ENCODE measurements around the gene KRT8.
A peak's percentile ranks its signal among the peaks of the same experiment; 100 is the strongest.

The KRT8 gene

GRCh38 chr12:52912711-52913430 is 8.0 kb upstream of the KRT8 start:
- Histone ChIP-seq H3K27ac (ENCODE audit: low read length) (no peak overlapping the region), H3K4me3 (ENCODE audit: low read length) (no peak overlapping the region), H3K4me1 (ENCODE audit: control insufficient read depth, insufficient read depth, low read length) (peaks cover 4% of the 10 kb centered on the region), H3K9me3 (ENCODE audit: control insufficient read depth, insufficient read depth, low read length) (no peaks in the 10 kb centered on the region), H3K27me3 (ENCODE audit: control insufficient read depth, insufficient read depth, low read length) (no peaks in the 10 kb centered on the region), H3K36me3 (ENCODE audit: control insufficient read depth, insufficient read depth, low read length) (no peaks in the 10 kb centered on the region)
- WGBS (ENCODE audit: insufficient coverage, insufficient read length), result no CpG with 5 or more reads among the region's 8 CpGs
- no peak for DNase-seq (ENCODE audit: low read depth, low spot score)

GRCh38 chr12:52910248-52910883 is 5.5 kb upstream of the KRT8 start:
- H3K4me1 ChIP-seq (ENCODE audit: control insufficient read depth, insufficient read depth, low read length), result peaks cover 12% of the 10 kb centered on the region
- WGBS (ENCODE audit: insufficient coverage, insufficient read length), result no CpG with 5 or more reads among the region's 10 CpGs
- no peaks in the 10 kb centered on the region for H3K9me3 ChIP-seq (ENCODE audit: control insufficient read depth, insufficient read depth, low read length)
- no peak overlapping the region for H3K27ac ChIP-seq (ENCODE audit: low read length)
- no peaks in the 10 kb centered on the region for H3K36me3 ChIP-seq (ENCODE audit: control insufficient read depth, insufficient read depth, low read length)
- DNase-seq (ENCODE audit: low read depth, low spot score), result no peak
- no peak overlapping the region for H3K4me3 ChIP-seq (ENCODE audit: low read length)
- H3K27me3 ChIP-seq (ENCODE audit: control insufficient read depth, insufficient read depth, low read length), result no peaks in the 10 kb centered on the region

GRCh38 chr12:52909796-52910195 is 4.9 kb upstream of the KRT8 start:
- H3K4me1 ChIP-seq (ENCODE audit: control insufficient read depth, insufficient read depth, low read length), result peaks cover 12% of the 10 kb centered on the region
- H3K4me3 ChIP-seq (ENCODE audit: low read length), result no peak overlapping the region
- no peaks in the 10 kb centered on the region for H3K27me3 ChIP-seq (ENCODE audit: control insufficient read depth, insufficient read depth, low read length)
- no peaks in the 10 kb centered on the region for H3K9me3 ChIP-seq (ENCODE audit: control insufficient read depth, insufficient read depth, low read length)
- no peaks in the 10 kb centered on the region for H3K36me3 ChIP-seq (ENCODE audit: control insufficient read depth, insufficient read depth, low read length)
- no peak for DNase-seq (ENCODE audit: low read depth, low spot score)
- H3K27ac ChIP-seq (ENCODE audit: low read length), result no peak overlapping the region
- WGBS (ENCODE audit: insufficient coverage, insufficient read length), result no CpG with 5 or more reads among the region's 3 CpGs

- no peak overlapping the region for H3K4me3 ChIP-seq (ENCODE audit: low read length)
- H3K9me3 ChIP-seq (ENCODE audit: control insufficient read depth, insufficient read depth, low read length), result no peaks in the 10 kb centered on the region
- H3K27me3 ChIP-seq (ENCODE audit: control insufficient read depth, insufficient read depth, low read length), result no peaks in the 10 kb centered on the region
- no peak overlapping the region for H3K27ac ChIP-seq (ENCODE audit: low read length)
- DNase-seq (ENCODE audit: low read depth, low spot score), result no peak
- H3K4me1 ChIP-seq (ENCODE audit: control insufficient read depth, insufficient read depth, low read length), result peaks cover 12% of the 10 kb centered on the region
- H3K36me3 ChIP-seq (ENCODE audit: control insufficient read depth, insufficient read depth, low read length), result no peaks in the 10 kb centered on the region
- no CpG with 5 or more reads among the region's 2 CpGs for WGBS (ENCODE audit: insufficient coverage, insufficient read length)
Measured at GRCh38 chr12:52909331-52909730, 4.5 kb upstream of the KRT8 start.

GRCh38 chr12:52907092-52907810 is 2.4 kb upstream of the KRT8 start:
- no peak overlapping the region for H3K27ac ChIP-seq (ENCODE audit: low read length)
- no CpG with 5 or more reads among the region's 7 CpGs for WGBS (ENCODE audit: insufficient coverage, insufficient read length)
- H3K4me1 ChIP-seq (ENCODE audit: control insufficient read depth, insufficient read depth, low read length), result peaks cover 12% of the 10 kb centered on the region
- DNase-seq (ENCODE audit: low read depth, low spot score), result no peak
- no peaks in the 10 kb centered on the region for H3K36me3 ChIP-seq (ENCODE audit: control insufficient read depth, insufficient read depth, low read length)
- H3K9me3 ChIP-seq (ENCODE audit: control insufficient read depth, insufficient read depth, low read length), result no peaks in the 10 kb centered on the region
- no peak overlapping the region for H3K4me3 ChIP-seq (ENCODE audit: low read length)
- H3K27me3 ChIP-seq (ENCODE audit: control insufficient read depth, insufficient read depth, low read length), result no peaks in the 10 kb centered on the region

- Histone ChIP-seq H3K4me1 (ENCODE audit: control insufficient read depth, insufficient read depth, low read length) (peaks cover 12% of the 10 kb centered on the region), H3K9me3 (ENCODE audit: control insufficient read depth, insufficient read depth, low read length) (no peaks in the 10 kb centered on the region), H3K4me3 (ENCODE audit: low read length) (no peak overlapping the region), H3K27ac (ENCODE audit: low read length) (no peak overlapping the region), H3K27me3 (ENCODE audit: control insufficient read depth, insufficient read depth, low read length) (no peaks in the 10 kb centered on the region), H3K36me3 (ENCODE audit: control insufficient read depth, insufficient read depth, low read length) (peaks cover 7% of the 10 kb centered on the region; the same call in 1 of the 2 replicates)
- no CpG with 5 or more reads among the region's 7 CpGs for WGBS (ENCODE audit: insufficient coverage, insufficient read length)
- no peak for DNase-seq (ENCODE audit: low read depth, low spot score)
Measured at GRCh38 chr12:52906191-52906601, 1.3 kb upstream of the KRT8 start.

GRCh38 chr12:52903855-52904508 is 894 bp downstream of the KRT8 start:
- no peak for DNase-seq (ENCODE audit: low read depth, low spot score)
- H3K27ac ChIP-seq (ENCODE audit: low read length), result no peak overlapping the region
- no peaks in the 10 kb centered on the region for H3K27me3 ChIP-seq (ENCODE audit: control insufficient read depth, insufficient read depth, low read length)
- H3K36me3 ChIP-seq (ENCODE audit: control insufficient read depth, insufficient read depth, low read length), result peaks cover 21% of the 10 kb centered on the region; the same call in 1 of the 2 replicates
- H3K4me1 ChIP-seq (ENCODE audit: control insufficient read depth, insufficient read depth, low read length), result peaks cover 10% of the 10 kb centered on the region
- no peaks in the 10 kb centered on the region for H3K9me3 ChIP-seq (ENCODE audit: control insufficient read depth, insufficient read depth, low read length)
- WGBS (ENCODE audit: insufficient coverage, insufficient read length), result no CpG with 5 or more reads among the region's 31 CpGs
- H3K4me3 ChIP-seq (ENCODE audit: low read length), result peak overlapping the region; percentile 68

GRCh38 chr12:52903285-52903854 is 1.5 kb downstream of the KRT8 start:
- no peak for DNase-seq (ENCODE audit: low read depth, low spot score)
- Histone ChIP-seq H3K36me3 (ENCODE audit: control insufficient read depth, insufficient read depth, low read length) (peaks cover 25% of the 10 kb centered on the region; the same call in 1 of the 2 replicates), H3K9me3 (ENCODE audit: control insufficient read depth, insufficient read depth, low read length) (no peaks in the 10 kb centered on the region), H3K4me3 (ENCODE audit: low read length) (peak overlapping the region; percentile 68; the same call in 1 of the 2 replicates), H3K4me1 (ENCODE audit: control insufficient read depth, insufficient read depth, low read length) (peaks cover 9% of the 10 kb centered on the region), H3K27ac (ENCODE audit: low read length) (no peak overlapping the region), H3K27me3 (ENCODE audit: control insufficient read depth, insufficient read depth, low read length) (no peaks in the 10 kb centered on the region)
- WGBS (ENCODE audit: insufficient coverage, insufficient read length), result no CpG with 5 or more reads among the region's 34 CpGs

- WGBS (ENCODE audit: insufficient coverage, insufficient read length), result no CpG with 5 or more reads among the region's 13 CpGs
- H3K27ac ChIP-seq (ENCODE audit: low read length), result no peak overlapping the region
- H3K4me1 ChIP-seq (ENCODE audit: control insufficient read depth, insufficient read depth, low read length), result peaks cover 1% of the 10 kb centered on the region; the same call in 1 of the 2 replicates
- no peak overlapping the region for H3K4me3 ChIP-seq (ENCODE audit: low read length)
- no peaks in the 10 kb centered on the region for H3K9me3 ChIP-seq (ENCODE audit: control insufficient read depth, insufficient read depth, low read length)
- H3K27me3 ChIP-seq (ENCODE audit: control insufficient read depth, insufficient read depth, low read length), result no peaks in the 10 kb centered on the region
- peaks cover 33% of the 10 kb centered on the region; the same call in 1 of the 2 replicates for H3K36me3 ChIP-seq (ENCODE audit: control insufficient read depth, insufficient read depth, low read length)
- no peak for DNase-seq (ENCODE audit: low read depth, low spot score)
Measured at GRCh38 chr12:52901715-52902541, 2.9 kb downstream of the KRT8 start.
